ENCODE measurements around the gene DHRS11.

DHRS11 gene

DNA sequence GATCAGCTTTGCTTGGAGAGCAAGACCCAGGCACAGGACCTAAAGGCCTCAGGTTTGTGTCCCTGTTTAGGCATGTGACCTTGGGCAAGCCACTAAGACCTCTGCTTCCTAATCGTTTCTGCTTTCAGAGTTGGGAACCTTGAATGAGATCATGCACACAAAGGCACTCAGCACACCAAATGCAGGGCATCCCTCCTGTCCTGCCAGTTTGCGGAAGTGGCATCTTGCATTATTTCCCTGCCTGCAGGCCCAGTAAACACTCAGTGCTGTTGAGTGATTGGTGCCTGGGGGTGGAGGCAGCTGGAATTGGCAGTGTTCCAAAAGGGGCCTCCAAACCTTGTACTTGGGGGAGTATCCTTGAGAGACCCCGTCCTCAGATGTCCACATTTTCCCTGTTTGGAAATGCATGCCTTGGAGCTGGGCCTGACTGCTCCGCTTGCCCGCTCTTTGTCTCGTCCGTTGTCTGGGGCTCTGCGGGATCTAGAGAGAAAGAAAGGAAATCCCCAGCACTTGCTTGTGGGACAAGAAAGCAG lies 38.4 kb downstream of the DHRS11 start:
- Histone ChIP-seq H3K27ac (no peak overlapping the region), H3K27me3 (peaks cover 25% of the 10 kb centered on the region)

DNA sequence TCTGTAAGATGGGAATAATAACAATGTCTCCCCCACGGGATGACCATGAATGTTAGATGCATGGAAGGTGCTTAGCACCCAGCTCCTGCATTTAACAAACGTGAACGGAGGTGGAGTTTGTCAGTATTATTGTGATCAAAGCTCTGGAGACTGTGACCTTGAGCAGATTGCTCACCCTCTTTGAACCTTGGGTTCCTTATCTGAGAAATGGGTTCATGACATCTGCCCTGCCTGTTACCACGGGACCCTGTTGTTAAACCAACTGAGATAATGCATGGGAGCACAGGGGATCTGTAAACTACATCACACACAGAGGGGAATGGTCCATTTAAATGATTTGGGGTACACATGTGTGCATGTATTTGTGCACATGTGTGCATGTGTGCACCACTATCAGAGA lies 39.3 kb downstream of the DHRS11 start:
- Histone ChIP-seq H3K27me3 (peaks cover 33% of the 10 kb centered on the region), H3K4me3 (ENCODE audit: low read depth in 1 of 2, low read length in 1 of 2) (no peak overlapping the region), H3K4me1 (ENCODE audit: control insufficient read depth in 1 of 2, insufficient read depth in 1 of 2, low read depth in 1 of 2, low read length in 1 of 2) (no peaks in the 10 kb centered on the region), H3K27ac (no peak overlapping the region), H3K9me3 (no peaks in the 10 kb centered on the region), H3K36me3 (no peaks in the 10 kb centered on the region)
- TF ChIP-seq, protein P1, sequence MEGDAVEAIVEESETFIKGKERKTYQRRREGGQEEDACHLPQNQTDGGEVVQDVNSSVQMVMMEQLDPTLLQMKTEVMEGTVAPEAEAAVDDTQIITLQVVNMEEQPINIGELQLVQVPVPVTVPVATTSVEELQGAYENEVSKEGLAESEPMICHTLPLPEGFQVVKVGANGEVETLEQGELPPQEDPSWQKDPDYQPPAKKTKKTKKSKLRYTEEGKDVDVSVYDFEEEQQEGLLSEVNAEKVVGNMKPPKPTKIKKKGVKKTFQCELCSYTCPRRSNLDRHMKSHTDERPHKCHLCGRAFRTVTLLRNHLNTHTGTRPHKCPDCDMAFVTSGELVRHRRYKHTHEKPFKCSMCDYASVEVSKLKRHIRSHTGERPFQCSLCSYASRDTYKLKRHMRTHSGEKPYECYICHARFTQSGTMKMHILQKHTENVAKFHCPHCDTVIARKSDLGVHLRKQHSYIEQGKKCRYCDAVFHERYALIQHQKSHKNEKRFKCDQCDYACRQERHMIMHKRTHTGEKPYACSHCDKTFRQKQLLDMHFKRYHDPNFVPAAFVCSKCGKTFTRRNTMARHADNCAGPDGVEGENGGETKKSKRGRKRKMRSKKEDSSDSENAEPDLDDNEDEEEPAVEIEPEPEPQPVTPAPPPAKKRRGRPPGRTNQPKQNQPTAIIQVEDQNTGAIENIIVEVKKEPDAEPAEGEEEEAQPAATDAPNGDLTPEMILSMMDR (IDR thresholded peaks at IDR 0.05), result no peak

More for the DNA sequence above, 38.4 kb downstream of the DHRS11 start:
- Histone ChIP-seq H3K9me3 (no peaks in the 10 kb centered on the region), H3K36me3 (no peaks in the 10 kb centered on the region), H3K4me3 (ENCODE audit: low read depth in 1 of 2, low read length in 1 of 2) (no peak overlapping the region), H3K4me1 (ENCODE audit: control insufficient read depth in 1 of 2, insufficient read depth in 1 of 2, low read depth in 1 of 2, low read length in 1 of 2) (peaks cover 0 to 9% of the 10 kb centered on the region in 2 experiments)
- TF ChIP-seq, protein P1 (IDR thresholded peaks at IDR 0.05), result no peak

DNA sequence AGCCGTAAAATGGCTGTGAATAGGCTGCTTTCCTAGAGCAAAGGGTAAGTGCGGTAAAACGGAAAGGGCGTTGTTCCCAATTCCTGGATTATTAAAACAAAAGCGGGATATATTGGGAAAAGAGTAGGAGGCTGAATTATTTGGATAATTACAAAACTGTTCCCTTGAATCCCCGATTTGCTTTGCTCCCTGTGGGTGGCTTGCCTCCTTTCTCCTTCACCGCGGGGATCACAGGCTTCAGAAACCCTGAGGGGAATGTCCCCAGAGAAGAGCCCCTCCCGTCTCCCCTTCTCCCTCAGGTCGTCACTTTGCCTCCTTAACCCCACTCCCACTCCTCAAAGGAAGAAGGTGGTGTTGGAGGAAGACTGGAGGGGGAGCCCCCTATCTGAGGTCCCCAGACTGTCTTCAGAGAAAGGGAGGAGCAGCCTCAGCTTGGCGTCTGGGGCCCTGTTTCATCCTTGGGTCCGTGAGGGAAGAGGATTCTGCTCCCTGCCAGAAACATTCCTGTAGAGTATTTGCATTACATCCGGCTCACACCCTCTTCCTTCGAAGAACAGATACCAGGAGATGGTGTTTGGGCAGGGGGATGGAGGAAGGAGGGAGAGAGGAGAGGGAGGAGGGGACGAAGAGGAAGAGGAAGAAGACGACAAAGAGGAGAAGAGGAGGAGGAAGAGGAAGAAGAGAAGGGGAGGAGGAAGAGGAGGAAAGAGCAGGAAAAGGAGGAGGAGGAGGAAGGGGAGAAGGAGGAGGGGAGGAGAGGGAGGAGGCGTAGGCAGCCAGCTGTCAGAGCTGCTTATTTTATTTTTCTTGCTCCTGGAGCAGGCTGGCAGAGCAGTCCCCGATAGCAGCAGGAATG lies 41.5 kb downstream of the DHRS11 start:
- TF ChIP-seq, protein P1 (IDR thresholded peaks at IDR 0.05), result no peak
- no peaks in the 10 kb centered on the region for H3K9me3 ChIP-seq
- no peaks in the 10 kb centered on the region for H3K36me3 ChIP-seq
- peaks cover 52% of the 10 kb centered on the region for H3K27me3 ChIP-seq
- no peak overlapping the region for H3K4me3 ChIP-seq (ENCODE audit: low read depth in 1 of 2, low read length in 1 of 2)
- no peak overlapping the region for H3K27ac ChIP-seq
- no peaks in the 10 kb centered on the region for H3K4me1 ChIP-seq (ENCODE audit: control insufficient read depth in 1 of 2, insufficient read depth in 1 of 2, low read depth in 1 of 2, low read length in 1 of 2)

- no peaks in the 10 kb centered on the region for H3K9me3 ChIP-seq
- H3K36me3 ChIP-seq, result no peaks in the 10 kb centered on the region
- no peak overlapping the region for H3K27ac ChIP-seq
- peaks cover 97% of the 10 kb centered on the region for H3K27me3 ChIP-seq
- TF ChIP-seq, protein P1 (IDR thresholded peaks at IDR 0.05), result no peak
- peaks cover 0 to 6% of the 10 kb centered on the region in 2 experiments for H3K4me1 ChIP-seq (ENCODE audit: control insufficient read depth in 1 of 2, insufficient read depth in 1 of 2, low read depth in 1 of 2, low read length in 1 of 2)
- no peak overlapping the region for H3K4me3 ChIP-seq (ENCODE audit: low read depth in 1 of 2, low read length in 1 of 2)
Measured at GRCh38 chr17:36640346-36640745, 48.7 kb downstream of the DHRS11 start.

DNA sequence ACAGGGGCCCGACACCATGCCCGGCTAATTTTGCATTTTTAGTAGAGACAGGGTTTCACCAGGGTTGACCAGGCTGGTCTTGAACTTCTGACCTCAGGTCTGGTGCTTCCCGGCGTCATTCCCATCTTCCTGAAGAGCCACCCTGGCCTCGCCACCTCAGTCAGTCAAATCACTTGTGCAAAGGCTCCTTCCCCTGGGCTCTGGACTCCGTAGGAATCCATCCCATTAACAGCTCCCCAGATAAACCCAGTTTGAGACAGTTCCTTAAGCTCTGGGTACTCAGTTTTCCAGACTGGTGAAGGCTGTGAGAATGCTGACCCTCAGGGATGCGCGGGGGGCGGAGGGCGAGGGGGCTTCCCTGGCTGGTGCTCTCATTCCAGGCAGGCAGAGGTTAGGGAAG lies 49.2 kb downstream of the DHRS11 start:
- no peak overlapping the region for H3K27ac ChIP-seq
- H3K9me3 ChIP-seq, result no peaks in the 10 kb centered on the region
- peaks cover 97% of the 10 kb centered on the region for H3K27me3 ChIP-seq
- no peaks in the 10 kb centered on the region for H3K36me3 ChIP-seq
- H3K4me3 ChIP-seq (ENCODE audit: low read depth in 1 of 2, low read length in 1 of 2), result no peak overlapping the region
- TF ChIP-seq, protein P1 (IDR thresholded peaks at IDR 0.05), result no peak
- H3K4me1 ChIP-seq (ENCODE audit: control insufficient read depth in 1 of 2, insufficient read depth in 1 of 2, low read depth in 1 of 2, low read length in 1 of 2), result peaks cover 0 to 6% of the 10 kb centered on the region in 2 experiments
